Kidney (tissue), 14 donors: ENCODE measurements around the gene KCNAB1. TPM values are rescaled to one million over a fixed set of nuclear protein-coding genes. Genes with fewer than 3 reads are reported as not detected.
A peak's percentile ranks its signal among the peaks of the same experiment; 100 is the strongest.

ENCODE experiments used
- DNase-seq, 5 donors: peaks; one replicate each; pipeline ENCODE4 v3.0.0-alpha.2; 2013 to 2020
- FAIRE-seq: peaks from 2 replicates; lab custom pipeline; 2012; peaks lifted over from hg19 to GRCh38; lab: Jason Lieb, UNC
- H3K27ac ChIP-seq, 2 donors: one replicate each; pipeline ENCODE4 v1.7.0; 2013; ENCODE audit warnings: low read depth in 2 of 2, low read length in 2 of 2, inconsistent platforms in 1 of 2
- H3K27me3 ChIP-seq: one replicate; pipeline ENCODE4 v1.7.1; 2013; ENCODE audit warnings: low read length, inconsistent platforms; ENCODE audit not compliant: control insufficient read depth, insufficient read depth
- H3K36me3 ChIP-seq, 3 donors: one replicate each; pipeline versions ENCODE4 v1.7.0 to v1.7.1; 2013; ENCODE audit warnings: low read length in 3 of 3, control low read depth in 1 of 3, inconsistent platforms in 1 of 3; ENCODE audit not compliant: insufficient read depth in 3 of 3, control insufficient read depth in 2 of 3
- H3K4me1 ChIP-seq, 3 donors: one replicate each; pipeline versions ENCODE4 v1.7.0 to v1.7.1; 2013; ENCODE audit warnings: low read length in 3 of 3, inconsistent platforms in 1 of 3, low read depth in 1 of 3; ENCODE audit not compliant: control insufficient read depth in 2 of 3, insufficient read depth in 2 of 3
- H3K4me3 ChIP-seq, 3 donors: one replicate each; pipeline versions ENCODE4 v1.7.0 to v1.8.1; 2013; ENCODE audit warnings: low read length in 3 of 3, control low read depth in 1 of 3, inconsistent platforms in 1 of 3
- H3K9ac ChIP-seq, 3 donors: one replicate each; pipeline versions ENCODE4 v1.7.0 to v1.7.1; 2013; ENCODE audit warnings: low read length in 3 of 3, control low read depth in 1 of 3, inconsistent platforms in 1 of 3
- H3K9me3 ChIP-seq, 3 donors: one replicate each; pipeline versions ENCODE4 v1.7.0 to v1.7.1; 2013; ENCODE audit warnings: low read length in 3 of 3, control low read depth in 1 of 3, inconsistent platforms in 1 of 3; ENCODE audit not compliant: control insufficient read depth in 2 of 3, insufficient read depth in 1 of 3
- CTCF ChIP-seq: IDR thresholded peaks from 3 replicates; pipeline ENCODE4 v1.5.1; 2012; ENCODE audit warnings: mild to moderate bottlenecking, moderate library complexity, borderline replicate concordance; ENCODE audit not compliant: insufficient read depth; ENCODE audit errors: extremely low read depth
- intact Hi-C: fragments of 100-400 bp; cut with DNase I; formaldehyde crosslinking; loops from one replicate; pipeline ENCODE4 v1.11.1; 2022
- polyA plus RNA-seq: library from polyadenylated mRNA; stranded (reverse); fragments of 350-450 nt; fragmentation: Illumina TruSeq; extraction: RNeasy Lipid Tissue Mini Kit (QIAGEN cat#74804); gene quantifications from one replicate; pipeline ENCODE4 v1.2.3, GENCODE V29; 2014; ENCODE audit warnings: low read depth, low replicate concordance; ENCODE audit not compliant: insufficient read depth
- total RNA-seq: library from RNA; stranded (reverse); fragmentation: NEBNext Ultra II Directional; extraction: Animal tissue kit (Norgen Biotek cat#: 25700); gene quantifications from one replicate; pipeline ENCODE4 v1.2.1, GENCODE V29; 2021
- donor health status: control.
- donor health status: control.
- donor health status: control.
- donor health status: control.
- donor health status: control.
- donor health status: DM: yes; HTN: yes; CAD: no.
- donor health status: Normal renal cell carcinoma (clear cell type).

Gene KCNAB1
- total and polyA plus RNA-seq, 2 donors from 2014 or later: 1.7 to 6.6 TPM

- FAIRE-seq (no peak), DNase-seq (no peak)
- no peak overlapping the region for H3K27ac ChIP-seq
- intact Hi-C loops: no loop called here
- H3K4me3 ChIP-seq: no peak overlapping the region
- TF ChIP-seq CTCF: no peak
- no peaks in the 10 kb centered on the region for H3K9me3 ChIP-seq
- H3K36me3 ChIP-seq: peaks cover 2 to 29% (median 27%) of the 10 kb centered on the region in 3 donors
- H3K9ac ChIP-seq: no peak overlapping the region
- no peaks in the 10 kb centered on the region for H3K27me3 ChIP-seq
- no peaks in the 10 kb centered on the region for H3K4me1 ChIP-seq
Observed at GRCh38 chr3:156548041-156548687, 427.8 kb downstream of the KCNAB1 start.

- DNase-seq (no peak), FAIRE-seq (no peak)
- no peak for TF ChIP-seq CTCF
- no peaks in the 10 kb centered on the region for H3K9me3 ChIP-seq
- H3K4me3 ChIP-seq: no peak overlapping the region
- H3K4me1 ChIP-seq: peaks cover 0 to under 1% (median 0%) of the 10 kb centered on the region in 3 donors
- H3K9ac ChIP-seq: no peak overlapping the region
- H3K27me3 ChIP-seq: no peaks in the 10 kb centered on the region
- intact Hi-C loops: no loop called here
- H3K36me3 ChIP-seq: peaks cover 2 to 24% (median 24%) of the 10 kb centered on the region in 3 donors
- no peak overlapping the region for H3K27ac ChIP-seq
Observed at GRCh38 chr3:156548902-156549301, 428.5 kb downstream of the KCNAB1 start.

- H3K27me3 ChIP-seq: no peaks in the 10 kb centered on the region
- intact Hi-C loops: no loop called here
- DNase-seq (no peak), FAIRE-seq (no peak)
- H3K9ac ChIP-seq: no peak overlapping the region
- no peak overlapping the region for H3K4me3 ChIP-seq
- peaks cover 0 to 3% (median 0%) of the 10 kb centered on the region in 3 donors for H3K4me1 ChIP-seq
- H3K36me3 ChIP-seq: peaks cover 2 to 24% (median 17%) of the 10 kb centered on the region in 3 donors
- H3K27ac ChIP-seq: no peak overlapping the region
- TF ChIP-seq CTCF: no peak
- H3K9me3 ChIP-seq: no peaks in the 10 kb centered on the region
Observed at GRCh38 chr3:156551261-156551660, 430.9 kb downstream of the KCNAB1 start.

GRCh38 chr3:156551746-156552145, 431.4 kb downstream of the KCNAB1 start:
- H3K4me1 ChIP-seq: peaks cover 0 to 3% (median 0%) of the 10 kb centered on the region in 3 donors
- intact Hi-C loops: no loop called here
- H3K27ac ChIP-seq: no peak overlapping the region
- TF ChIP-seq CTCF: no peak
- no peak overlapping the region for H3K9ac ChIP-seq
- peak overlapping the region in 1 of 3 donors; percentile 32 for H3K4me3 ChIP-seq
- H3K9me3 ChIP-seq: no peaks in the 10 kb centered on the region
- H3K27me3 ChIP-seq: no peaks in the 10 kb centered on the region
- FAIRE-seq (no peak), DNase-seq (no peak)
- peaks cover 2 to 24% (median 14%) of the 10 kb centered on the region in 3 donors for H3K36me3 ChIP-seq
